HG02678 (cell line): Measurements from ENCODE around the gene RGL2.
"Not testable (repeated sequence)": the region's sequence is repeated elsewhere in the genome, so short reads cannot be mapped to it uniquely, and the experiment has no call there.

Experiments
- ATAC-seq: cut with Tn5 transposase; IDR thresholded peaks from one replicate; pipeline ENCODE4 v1.9.1; 2021; ENCODE audit warnings: mild to moderate bottlenecking, moderate library complexity; ENCODE audit not compliant: unreplicated experiment

RGL2 gene

DNA sequence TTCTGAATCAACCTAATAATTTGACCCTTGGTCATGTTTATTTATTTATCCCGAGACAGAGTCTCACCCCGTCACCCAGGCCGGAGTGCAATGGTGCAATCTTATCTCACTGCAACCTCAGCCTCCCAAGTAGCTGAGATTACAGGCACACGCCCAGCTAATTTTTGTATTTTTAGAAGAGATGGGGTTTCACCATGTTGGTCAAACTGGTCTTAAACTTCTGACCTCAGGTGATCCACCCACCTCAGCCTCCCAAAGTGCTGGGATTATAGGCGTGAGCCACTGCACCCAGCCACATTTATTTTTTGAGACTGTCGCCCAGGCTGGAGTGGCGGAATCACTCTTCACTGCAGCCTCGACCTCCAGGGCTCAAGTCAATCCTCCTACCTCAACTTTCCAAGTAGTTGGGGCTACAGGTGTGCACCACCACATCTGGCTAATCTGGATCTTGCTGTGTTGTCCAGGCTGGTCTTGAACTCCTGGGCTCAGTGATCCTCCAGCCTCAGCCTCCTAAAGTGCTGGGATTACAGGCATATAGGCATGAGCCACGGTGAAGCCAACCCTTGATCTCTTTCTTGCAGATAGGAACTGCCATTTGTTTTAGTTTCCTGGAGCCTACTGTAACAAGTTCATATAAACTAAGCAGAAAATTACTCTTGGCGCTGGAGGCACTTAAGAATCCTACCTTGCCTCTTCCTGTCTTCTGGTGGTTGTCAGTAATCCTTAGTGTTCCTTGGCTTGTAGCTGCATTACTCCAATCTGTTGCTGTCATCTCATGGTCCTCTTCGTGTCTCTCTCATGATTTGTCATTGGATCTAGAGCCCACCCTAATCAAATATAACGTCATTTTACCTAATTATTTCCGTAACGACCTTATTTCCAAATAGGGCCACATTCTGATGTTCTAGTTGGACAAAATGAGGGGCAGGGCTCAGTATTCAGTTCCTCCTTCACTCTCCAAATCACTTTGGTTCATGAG is 24.5 kb downstream of the RGL2 start:
- ATAC-seq = no peak

GRCh38 chr6:33273129-33273923 is 25.4 kb downstream of the RGL2 start:
- no peak for ATAC-seq

DNA sequence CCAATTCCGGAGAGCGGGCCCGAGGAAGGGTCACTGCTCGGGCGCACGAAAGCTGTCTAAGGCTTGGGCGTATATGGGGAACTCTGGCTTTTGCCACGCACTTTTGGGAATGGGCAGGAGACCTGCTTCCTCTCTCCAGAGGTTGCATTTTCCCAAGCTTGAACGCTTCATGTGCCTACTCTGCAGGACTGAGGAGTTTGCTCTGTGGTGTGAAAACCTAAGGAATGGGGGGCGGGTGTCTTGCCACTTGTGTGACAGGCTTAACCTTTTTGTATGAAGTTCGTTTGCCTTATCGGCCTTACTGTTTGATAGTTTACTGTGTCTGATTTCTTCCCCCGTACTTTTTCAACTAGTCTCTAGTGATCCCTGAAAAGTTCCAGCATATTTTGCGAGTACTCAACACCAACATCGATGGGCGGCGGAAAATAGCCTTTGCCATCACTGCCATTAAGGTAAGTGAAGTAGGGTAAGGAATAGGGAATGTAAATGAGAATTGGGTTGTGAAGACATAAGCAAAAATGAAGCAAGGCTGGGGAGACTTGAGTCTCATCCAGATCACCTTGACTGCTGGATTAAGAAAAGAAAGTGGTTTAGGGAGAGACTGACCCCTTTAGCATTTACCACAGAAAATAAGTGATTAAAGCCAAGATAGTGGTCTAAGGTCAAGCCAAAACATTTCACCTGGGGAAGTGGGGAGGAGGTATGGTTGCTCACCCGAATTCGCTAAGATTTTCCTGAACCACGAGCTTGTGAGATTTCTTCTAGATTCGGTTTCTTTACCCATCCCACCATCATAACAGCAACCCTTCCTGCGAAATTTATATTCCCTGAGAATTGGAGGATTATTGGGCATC is 26.2 kb downstream of the RGL2 start:
- no peak for ATAC-seq

DNA sequence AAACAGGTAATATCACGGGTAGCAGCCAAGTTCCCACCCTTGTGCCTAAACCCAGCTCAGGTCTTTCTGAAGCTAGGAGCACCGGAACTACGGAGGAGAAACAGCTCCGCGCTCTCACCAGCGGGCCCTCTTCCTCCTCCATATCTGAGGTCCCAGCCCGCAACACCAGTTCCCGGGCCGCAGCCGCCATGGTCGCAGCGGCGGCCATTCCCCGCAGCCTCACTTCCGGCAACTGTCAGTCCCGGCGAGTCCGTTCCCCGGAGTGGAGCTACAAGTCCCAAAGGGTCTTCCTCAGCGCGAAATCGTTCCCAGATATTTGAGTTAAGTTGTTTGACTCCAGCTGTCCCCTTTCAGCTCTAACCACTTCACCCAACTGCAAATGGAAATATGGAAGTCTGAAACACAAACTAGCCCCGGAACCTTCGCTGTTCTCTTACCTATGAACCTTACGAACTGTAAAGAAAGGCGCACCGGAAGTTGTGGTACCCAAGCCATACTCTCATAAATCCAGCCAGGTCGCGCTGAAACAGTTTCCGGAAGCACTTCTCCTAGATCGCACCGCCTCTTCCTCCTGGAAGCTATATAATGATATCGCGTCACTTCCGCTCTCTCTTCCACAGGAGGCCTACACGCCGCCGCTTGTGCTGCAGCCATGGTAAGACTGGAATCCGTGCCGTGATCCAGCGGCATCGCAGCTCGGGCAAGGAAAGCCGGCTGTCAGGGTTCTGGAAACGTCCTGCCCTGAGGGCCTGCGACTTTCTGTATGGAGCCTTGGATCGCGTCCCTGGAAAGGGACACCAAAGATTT is 27.1 kb downstream of the RGL2 start, which contains the start of the genes RPS18 and VPS52:
RPS18 (plus strand) TSS at position 608 of the 807 bp plus-strand sequence; CDS start at position 653, 45 bp downstream.
VPS52 (minus strand) TSS at position 409 of the 807 bp plus-strand sequence; CDS start at position 208, 201 bp downstream.
- ATAC-seq = peak; percentile 87

GRCh38 chr6:33271117-33271467 is 27.6 kb downstream of the RGL2 start:
- ATAC-seq = peak; percentile 8

DNA sequence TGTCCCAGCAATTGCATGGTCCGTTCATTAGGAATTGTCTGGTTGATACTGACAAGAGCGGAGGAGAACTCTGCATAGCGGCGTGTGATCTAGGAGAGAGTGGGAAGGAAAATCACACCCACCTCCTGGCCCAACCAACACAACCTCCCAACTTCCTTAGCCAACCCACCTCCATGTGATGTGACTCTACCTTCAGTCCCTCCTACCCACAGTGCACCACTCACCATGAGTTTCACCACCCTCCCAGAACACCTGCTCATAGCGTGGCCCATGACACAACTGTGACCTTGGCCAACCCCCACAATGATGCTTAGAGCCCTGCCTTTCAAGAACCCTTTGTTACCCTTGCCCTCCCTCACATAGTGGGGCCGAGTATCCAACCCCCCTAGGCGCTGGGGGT is 34.7 kb downstream of the RGL2 start:
- ATAC-seq = no peak

- ATAC-seq = not testable (repeated sequence)
Measured at GRCh38 chr6:33262490-33262889, 36.3 kb downstream of the RGL2 start.

DNA sequence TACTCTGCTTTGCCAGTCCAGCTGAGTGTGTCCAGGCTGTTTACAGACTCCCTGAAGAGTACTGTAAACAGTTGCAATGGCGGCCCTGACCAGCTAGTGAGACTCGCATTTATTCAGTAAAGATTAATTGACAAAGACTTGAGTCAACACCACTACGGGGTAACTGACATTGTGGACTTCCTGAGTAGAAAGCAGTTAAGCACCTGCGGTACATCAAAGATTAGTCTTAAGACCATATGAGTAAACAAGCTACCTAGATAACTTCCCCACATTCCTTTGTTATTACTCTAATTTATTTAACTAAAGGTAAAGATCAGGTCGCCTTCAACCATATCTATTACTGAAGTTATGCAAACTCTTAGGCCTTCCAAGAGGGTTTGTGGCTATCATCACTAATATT is 39.7 kb downstream of the RGL2 start:
- no peak for ATAC-seq

- no peak for ATAC-seq
Measured at GRCh38 chr6:33254591-33254990, 44.2 kb downstream of the RGL2 start.

GRCh38 chr6:33252759-33253158 is 46.0 kb downstream of the RGL2 start:
- ATAC-seq = no peak

- ATAC-seq = no peak
Measured at GRCh38 chr6:33251395-33252012, 47.2 kb downstream of the RGL2 start.

DNA sequence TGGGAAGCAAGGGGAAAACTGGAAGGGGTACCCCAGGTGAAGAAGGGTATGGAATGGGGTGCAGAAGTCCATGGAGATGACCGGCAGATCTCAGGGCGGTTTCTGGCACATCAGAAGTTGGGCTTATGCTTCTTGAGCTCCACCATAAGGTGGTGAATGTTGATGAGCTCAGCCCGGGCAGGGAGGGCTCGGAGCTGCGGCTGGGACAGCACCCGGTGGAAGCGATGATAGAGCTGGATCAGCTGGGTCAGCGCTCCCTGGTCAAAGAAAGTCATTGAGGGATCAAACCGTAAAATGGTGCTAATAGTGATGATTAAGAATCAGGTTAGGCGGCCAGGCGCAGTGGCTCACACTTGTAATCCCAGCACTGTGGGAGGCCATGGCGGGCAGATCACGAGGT is 48.0 kb downstream of the RGL2 start:
- no peak for ATAC-seq

GRCh38 chr6:33249732-33250630 is 48.8 kb downstream of the RGL2 start:
- no peak for ATAC-seq

DNA sequence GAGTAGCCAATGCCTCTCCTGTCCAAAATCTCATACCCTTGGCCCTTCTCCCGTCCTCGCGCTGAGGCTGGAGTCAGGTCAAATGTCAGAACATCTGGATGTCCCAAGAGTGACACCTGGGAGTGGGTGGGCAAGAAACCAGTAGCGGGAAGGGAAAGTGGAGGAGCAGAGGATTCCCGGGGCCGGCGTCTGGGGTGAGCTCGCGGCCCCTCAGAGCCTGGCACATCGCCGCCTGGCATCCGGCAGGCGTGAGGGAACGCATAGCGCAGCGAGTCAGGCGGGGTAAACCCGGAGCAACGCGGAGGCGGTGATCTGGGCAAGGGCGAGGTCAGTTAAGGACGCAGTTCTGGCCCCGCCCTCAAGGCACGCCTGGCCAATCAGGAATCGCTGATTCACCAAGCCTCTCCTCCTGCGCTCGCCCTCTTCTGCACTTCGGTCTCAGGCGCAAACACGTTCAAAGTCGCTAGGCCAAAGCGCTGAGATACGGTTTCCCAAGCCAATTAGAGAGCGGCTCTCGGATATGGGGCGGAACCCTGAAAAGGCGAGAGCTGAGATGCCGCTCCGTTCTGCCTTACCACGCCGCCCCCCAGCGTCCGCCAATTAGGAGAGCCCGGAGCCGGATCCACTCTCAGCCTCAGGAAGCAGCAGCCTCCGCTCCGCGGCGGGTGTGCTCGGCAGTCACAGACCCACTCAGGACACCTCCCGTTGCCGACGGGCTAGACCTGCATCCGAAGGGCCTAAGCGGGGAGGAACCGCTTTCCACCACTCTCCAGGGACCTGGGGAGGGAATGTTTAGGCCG is 49.6 kb downstream of the RGL2 start:
- ATAC-seq = peak; percentile 89

DNA sequence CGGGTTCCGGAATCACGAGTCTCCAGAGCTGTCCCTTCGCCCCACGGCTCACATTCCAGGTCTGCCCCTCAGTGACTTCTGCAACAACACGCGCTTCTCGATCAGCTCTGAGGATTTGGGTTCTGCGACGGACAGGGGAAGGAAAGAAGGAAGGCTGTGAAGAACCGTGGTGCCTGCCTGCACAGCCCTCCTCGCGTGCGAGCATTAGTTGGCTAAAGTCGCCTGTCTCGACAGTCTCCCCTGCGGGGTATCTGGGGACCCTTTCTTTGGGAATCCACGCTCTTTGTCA is 50.2 kb downstream of the RGL2 start:
- ATAC-seq = no peak

GRCh38 chr6:33247977-33248642 is 50.6 kb downstream of the RGL2 start:
- peak; percentile 36 for ATAC-seq

DNA sequence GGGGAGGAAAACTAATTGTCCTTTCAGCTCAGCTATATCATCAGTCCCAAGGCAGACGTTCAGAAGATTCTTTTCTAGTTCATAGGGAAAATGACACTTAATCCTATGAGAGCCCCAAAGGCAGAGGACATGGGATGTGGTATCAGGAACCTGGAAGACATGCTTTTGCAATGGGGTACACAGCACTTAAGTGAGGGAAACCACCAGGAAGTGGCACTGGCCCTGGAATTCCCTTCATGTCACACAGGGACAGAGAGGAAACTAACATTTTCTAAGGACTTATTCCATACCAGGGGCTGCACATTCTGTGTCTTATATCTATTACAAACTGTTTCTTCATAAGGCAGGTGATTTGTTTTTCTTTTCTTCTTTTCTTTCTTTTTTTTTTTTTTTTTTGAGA is 55.3 kb downstream of the RGL2 start:
- no peak for ATAC-seq
